GM19043 (cell line): ENCODE data around the gene FEZF1.

Source experiments
- ATAC-seq: cut with Tn5 transposase; IDR thresholded peaks from one replicate; pipeline ENCODE4 v1.9.1; 2021; ENCODE audit warnings: low read depth; ENCODE audit not compliant: unreplicated experiment

The FEZF1 gene

DNA sequence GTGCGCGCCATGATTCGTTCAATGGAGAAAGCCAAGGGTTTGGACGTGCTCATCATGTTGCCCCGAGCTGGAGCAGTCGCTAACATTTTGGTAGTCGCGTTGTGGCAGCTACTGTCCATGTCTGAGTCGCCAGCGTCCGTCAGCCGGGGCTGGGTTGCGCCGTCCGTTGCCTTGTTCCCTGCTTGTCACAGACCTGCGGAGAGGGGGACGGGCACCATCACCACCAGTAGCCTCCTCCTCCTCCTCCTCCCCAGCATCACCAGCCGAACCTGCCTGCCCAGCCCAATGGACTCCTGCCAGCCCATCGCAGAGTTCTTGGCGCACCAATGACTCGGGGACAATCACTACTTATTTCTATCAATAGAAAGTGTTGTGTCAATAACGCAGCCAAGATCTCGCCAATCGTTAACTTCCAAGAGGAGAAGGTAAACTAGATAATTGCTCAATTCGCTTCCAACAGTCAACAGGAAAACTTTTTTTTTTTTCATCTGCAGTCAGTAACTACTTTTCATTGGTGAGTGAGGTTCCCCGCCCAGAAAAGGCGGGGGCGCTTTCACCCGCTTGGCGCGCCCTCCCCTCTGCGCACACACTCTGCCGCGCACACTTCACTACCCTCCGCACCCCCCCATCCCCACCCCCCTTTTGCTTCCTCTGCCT is at the start of gene FEZF1:
Gene FEZF1 (minus strand): TSS at position 432 of the 657 bp plus-strand sequence. CDS start 313 bp downstream, at position 119.
- ATAC-seq, result no peak

DNA sequence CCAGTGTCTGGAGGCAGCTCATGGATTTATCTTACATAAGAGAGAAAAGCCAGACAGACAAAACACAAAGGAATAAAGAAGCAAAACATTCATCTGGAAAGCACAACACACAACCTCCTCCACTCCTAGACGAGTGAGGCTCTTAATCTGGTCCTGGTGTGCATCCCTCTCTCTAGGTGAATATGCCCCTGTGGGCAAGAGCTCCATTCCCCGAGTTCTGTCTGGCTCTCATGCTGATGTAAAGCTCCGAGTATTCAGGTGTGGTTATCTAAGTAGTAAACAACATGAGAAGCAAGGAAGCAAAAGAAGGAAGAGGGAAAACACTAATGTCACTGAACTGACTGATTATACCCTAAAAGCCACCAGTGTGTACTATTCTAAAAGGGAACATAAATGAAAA is 47.9 kb upstream of the FEZF1 start:
- no peak for ATAC-seq

DNA sequence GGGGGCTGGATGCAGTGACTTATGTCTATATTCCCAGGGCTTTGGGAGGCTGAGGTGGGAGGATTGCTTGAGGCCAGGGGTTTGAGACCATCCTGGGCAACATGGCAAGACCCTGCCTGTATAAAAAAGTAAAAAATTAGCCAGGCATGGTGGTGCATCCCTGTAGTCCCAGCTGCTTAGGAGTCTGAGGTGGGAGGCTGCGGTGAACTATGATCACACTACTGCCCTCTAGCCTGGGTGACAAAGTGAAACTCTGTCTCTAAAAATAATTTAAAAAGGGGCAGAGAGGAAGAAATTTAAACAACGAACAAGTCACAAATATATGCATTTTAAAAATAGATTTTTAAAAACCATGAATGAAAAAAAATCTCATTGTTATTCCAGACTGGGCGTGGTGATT is 46.2 kb upstream of the FEZF1 start:
- no peak for ATAC-seq

DNA sequence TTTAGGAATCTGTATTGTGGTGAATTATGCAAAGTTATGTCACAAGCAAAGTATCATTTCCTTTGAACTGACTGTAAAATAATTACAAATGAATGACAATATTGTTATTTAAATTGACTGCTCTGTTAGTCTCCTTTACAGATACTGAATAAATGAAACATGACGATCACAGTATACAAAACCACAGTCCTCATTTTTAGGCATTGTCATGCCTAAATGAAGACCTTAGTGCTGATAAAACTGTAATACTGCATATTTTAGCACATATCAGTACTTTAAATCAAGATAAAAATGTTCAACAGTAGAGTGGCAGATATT is 39.7 kb upstream of the FEZF1 start:
- no peak for ATAC-seq

DNA sequence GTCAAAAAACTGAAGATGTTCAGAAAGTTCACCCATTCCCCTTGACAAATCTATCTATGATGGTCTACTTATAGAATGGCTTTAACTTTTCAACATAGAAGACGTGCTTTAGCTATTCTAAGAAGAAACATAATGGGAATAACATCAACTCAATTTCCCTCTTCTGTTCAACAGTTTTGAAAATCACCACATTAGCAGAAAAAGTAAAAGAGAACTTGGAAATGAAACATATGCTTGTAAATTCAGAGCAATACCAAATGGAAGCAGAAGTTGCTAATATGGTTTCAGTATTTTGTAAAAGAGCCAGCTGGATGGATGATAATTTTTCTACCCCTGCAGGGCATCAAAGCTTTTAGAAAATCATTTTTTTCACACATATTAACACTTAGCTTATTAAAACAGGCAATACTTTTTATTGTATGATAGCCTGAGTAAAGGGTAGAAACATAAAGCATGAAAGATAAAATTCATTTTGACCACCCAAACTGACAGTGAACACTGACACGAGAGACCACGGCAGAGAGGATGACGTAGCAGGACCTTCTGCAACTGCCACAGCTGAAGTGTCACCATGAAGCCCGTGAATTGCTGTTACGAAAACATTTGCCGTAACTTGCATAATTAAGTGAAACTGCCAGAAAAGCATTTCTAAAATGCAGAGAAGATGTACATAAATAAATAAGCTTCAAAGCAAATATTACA is 39.2 kb upstream of the FEZF1 start:
- no peak for ATAC-seq

DNA sequence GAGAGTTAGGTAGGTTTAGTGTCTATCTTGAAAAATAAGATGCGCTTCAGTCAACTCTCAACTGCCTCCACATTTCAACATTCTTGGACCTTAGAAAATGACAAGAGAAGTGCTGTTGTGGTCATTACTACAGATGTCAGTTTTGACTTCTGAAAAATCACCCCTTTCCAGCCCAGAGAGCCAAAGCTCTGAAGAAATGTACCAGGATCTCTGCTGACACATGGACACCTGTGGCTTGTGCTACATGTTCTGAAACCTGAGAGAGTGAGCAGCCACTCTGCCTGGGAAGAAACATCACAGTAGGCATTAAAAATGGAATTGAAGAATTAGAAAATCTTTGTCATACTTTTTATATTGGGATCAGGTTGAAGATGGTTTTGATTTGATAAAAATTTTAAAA is 35.9 kb upstream of the FEZF1 start:
- no peak for ATAC-seq

DNA sequence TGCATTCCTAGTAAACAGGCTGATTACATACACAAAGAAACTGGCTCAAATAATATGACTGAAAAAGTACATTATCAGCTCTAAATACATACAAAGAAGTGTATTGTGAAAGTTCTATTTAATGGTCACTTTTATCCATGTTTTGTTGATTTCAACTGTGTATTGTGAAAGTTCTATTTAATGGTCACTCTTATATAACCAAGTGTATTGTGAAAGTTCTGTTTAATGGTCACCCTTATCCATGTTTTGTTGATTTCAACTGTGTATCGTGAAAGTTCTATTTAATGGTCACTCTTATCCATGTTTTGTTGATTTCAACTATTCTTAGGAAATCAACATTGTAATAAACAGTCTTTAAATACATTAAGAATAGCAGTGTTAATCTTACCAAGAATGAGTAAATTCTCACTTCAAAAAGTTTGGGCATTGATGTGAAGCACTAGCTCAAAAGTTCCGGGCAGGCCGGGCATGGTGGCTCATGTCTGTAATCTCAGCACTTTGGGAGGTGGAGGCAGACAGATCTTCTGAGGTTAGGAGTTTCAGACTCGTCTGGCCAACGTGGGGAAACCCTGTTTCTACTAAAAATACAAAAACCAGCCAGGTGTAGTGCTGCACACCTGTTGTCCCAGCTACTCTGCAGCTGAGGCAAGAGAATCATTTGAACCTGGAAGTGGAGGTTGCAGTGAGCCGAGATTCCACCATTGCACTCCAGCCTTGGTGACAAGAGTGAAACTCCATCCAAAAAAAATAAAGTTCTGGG is 34.8 kb upstream of the FEZF1 start:
- no peak for ATAC-seq

DNA sequence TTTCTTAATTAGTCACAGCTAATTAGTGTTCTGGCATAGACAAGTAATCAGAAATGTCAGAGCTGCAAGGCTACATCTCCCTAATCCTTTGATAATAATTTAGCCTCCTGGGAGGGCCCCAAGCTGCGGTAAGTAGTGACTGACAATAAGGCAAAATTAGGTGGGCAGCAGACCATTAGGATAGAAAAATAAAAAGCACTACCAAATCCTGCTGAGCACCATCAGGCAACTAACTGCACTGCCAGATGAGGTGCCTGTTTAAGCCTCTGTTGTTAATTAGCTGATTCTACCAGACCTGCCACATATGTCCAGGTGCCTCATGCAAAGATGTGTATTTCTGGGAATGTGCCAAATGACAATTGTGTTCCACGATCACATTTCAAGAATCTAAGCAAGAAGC is 32.5 kb upstream of the FEZF1 start:
- no peak for ATAC-seq

DNA sequence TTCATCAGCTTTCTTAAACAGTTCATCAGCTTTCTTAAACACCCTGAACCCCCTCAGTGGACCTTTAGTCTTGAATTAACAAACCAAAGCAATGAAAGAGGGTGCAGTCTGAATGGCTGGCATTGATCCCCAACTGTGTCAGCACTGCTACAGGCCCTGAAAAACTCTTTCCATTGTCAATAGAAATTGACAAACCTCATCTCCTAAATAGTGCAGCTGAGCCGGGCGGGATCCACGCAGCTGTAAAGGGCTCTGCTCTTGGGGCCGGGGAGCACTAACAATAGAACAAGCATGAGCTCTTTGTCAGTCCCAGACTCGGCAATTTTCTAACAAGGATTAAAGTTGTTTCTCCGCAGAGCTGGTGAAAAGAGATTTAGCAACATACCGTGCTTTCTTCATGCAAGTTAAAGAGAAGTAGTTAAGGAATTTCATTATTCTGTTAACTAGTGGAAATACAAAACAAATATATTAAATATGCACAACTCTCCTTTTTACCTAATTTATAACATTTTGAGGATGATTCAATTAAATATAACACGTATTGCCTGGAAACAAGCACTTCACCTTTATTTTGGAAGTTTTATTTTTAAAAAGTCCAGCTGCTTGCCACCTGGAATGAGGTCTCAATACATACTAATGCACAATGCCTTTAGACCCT is 24.7 kb upstream of the FEZF1 start:
- ATAC-seq, result no peak

DNA sequence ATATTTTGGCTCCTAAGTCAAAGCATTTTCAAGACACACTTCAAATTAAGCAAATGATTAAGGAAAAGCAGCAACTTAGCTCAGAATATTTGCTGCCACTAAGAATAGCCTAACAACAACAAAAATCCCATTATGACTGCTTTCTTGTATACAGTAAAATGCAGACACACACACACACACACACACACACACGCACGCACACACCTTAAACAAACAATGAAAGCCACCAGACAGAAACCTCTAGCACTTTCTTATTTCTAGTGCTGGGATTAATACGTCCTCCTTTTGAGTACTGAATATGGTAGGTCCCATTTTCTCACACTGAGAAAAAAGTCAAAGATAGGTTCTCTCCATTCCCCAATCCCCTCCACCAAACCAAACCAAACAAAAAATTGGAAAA is 23.4 kb upstream of the FEZF1 start:
- ATAC-seq, result no peak

DNA sequence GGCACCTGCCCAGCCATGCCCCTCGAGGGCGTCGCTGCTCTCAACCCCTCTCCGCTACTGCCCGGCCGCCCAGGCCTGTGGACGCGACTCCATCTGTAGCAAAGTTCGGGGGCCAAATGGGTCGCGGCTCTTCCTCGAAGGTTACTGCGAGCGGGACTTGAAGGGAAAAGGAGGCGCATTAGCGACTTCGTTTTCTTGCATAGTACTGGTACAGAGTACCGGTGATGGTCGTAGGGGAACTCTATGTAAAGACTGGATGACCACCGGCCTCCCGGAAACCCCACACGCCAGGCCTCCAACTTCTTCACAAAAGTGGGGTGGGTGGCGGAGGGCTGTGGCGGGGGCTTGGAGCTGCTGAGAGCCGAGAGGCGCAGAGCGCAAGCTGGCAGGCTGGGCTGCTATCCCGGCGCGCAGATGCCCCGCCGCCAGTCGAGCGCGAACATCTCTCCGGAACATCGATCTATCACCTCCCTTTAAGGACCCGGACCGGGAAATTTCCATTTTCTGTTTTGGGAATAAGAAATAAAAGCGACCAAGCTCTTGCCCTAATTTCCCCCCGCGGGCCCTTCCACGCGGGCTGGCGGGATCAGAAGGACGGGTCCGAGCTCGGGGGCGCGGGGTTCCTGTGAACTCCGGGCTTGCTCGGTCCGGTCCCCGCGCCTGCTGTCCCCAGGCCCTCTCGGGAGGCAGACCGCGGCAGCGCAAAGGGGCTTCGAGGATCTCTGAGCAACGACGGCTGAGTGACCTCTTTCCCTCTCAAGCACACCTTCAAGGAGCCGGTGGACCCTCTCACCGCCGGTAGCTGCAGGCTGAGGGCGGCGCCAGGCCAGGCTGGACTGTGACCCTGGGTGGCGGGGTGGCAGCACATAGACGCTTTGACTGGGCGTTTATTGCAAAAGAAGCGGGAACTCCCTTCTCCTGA is 12.2 kb upstream of the FEZF1 start:
- ATAC-seq, result no peak

DNA sequence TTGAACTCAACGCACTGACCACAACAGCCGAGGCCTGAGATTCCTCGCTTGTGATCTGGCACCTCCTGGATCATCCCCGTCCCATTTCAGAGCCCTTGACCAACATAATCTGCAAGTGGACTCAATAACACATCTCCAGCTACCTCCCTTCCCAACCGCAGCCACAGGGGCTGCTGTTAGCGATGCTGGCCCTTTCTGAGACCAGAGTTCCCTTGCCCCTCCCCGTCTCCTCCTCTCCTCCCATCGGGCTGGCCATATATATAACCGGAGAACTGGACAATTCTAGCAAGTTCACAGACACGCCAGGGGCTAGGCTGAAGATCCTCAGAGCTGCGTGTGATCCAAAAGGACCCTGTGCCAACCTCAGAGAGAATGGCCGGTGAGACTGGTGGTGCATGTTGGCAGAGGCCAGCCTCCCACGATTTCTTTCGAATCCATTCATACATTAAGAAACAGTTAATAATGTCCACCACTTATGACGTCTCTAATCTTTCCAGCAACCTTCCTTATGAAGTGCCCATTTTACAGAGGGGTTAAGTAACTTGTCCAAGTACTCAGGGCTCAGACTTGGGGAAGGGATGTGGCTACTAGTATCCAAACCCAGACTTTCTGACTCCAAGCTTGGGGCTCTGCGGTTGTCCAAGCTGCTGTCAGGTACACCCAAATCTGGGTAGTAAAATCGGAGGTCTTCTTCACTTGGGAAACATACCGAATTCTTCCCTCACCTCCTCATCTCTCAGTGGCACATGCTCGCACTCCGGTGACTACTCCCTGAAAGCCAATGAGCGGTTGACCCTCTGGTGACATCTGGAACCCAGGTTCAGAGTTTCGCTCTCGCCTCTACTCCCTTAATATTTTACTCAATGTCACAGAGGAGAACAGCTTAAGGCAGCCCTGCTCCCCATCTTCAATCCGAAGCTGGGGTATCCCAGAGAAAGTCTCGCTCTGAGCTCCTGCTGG is 11.2 kb upstream of the FEZF1 start:
- ATAC-seq, result no peak

DNA sequence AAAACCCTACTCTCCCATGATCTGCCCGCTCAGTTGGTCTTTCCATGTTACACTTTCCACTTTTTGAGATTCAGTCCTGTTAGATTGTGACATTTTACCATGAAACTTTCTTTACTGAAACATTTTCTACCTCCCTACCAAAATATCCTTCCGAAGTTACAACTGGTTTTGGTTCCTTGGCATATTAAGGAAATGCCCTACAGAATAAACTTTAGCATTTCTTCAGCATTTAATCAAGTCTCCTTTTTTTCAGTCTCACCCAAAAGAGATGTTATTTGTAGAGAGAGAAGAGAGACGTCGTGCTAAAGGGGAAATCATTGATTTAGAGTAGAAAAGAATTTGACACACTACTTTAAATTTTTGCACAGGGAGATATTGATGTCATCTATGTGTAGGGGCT is 9.7 kb upstream of the FEZF1 start:
- no peak for ATAC-seq

DNA sequence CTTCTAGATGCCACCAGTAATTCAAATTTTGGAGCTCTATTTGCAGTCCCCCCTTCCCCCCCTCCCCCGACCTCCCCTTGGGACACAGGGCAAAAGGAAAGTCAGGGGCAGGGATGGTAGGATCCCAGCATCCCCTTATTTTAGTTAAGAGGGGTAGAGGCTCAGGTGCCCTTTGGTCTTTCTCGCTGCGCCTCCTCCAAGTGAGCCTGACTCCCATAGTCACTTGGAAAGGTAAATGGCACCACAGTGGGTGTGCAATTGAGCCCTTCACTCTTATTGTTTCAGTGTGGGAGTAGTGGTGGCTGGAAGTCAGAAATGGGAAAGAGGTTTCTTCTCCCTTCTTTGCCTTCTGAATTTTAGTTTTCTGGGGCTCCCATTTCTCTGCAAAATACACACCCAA is 8.2 kb upstream of the FEZF1 start:
- no peak for ATAC-seq

DNA sequence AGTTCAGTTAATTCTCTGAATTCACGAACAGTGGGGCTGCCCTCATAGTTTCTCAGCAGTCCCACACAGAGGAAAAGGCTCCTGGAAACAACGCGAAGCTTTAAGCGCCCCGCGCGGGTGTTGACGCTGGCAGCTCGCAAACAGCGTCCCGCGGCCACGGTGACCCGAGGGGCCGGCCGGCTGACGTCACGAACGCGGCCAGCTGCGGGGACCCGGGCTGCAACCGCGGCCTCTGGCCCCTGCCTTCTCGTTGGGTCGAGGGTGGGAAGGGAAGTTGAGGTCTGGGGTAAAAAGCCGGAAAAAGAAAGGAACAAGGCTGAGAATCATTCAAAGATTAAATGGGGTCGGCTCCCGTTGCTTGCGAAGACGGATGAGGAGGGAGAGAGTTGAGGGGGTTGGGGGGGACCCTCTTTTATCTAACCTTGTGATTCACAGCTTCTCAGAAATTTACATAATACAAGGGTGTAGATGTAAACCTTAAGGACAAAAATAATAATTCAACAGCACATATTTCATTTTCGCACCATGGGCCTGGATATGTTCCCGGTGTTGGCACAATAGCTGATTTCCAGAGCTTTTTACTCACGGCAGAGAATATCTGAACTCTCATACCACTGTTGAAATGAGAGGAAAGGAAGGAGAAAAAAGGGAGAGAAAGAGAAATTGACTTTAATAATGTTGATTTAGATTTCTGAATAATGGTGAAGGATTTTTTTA is 7.3 kb upstream of the FEZF1 start:
- no peak for ATAC-seq

DNA sequence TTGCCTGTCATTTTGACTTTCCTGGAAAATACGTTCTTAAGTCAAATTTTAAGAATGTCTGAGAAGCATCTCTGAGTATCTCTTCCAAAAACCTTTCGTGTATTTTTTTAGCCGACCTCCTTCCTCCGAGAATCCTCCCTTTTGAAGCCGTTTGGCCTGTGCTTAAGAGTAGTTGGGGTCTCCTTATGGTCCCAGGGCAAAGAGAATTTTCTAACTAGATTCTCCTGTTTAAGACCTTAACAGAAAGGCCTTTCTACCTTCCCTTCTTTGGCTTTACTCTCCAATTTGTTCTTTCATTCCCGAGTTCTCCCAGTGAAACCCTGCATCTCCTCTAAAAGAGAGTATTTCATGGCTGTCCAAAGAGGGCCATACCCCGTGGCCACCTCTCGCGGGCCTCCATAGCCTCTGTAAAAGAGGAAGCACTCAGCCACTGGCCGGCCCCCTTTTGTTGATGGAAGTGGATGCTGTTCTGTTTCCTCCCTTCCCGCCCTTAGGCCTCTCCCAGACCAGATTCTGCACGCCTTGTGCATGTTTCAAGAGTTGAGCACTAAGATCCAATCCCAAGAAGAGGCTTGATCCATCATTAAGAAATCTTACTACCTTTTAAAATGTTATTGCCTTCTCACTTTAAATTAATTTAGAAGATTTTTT is 6.6 kb upstream of the FEZF1 start:
- no peak for ATAC-seq

DNA sequence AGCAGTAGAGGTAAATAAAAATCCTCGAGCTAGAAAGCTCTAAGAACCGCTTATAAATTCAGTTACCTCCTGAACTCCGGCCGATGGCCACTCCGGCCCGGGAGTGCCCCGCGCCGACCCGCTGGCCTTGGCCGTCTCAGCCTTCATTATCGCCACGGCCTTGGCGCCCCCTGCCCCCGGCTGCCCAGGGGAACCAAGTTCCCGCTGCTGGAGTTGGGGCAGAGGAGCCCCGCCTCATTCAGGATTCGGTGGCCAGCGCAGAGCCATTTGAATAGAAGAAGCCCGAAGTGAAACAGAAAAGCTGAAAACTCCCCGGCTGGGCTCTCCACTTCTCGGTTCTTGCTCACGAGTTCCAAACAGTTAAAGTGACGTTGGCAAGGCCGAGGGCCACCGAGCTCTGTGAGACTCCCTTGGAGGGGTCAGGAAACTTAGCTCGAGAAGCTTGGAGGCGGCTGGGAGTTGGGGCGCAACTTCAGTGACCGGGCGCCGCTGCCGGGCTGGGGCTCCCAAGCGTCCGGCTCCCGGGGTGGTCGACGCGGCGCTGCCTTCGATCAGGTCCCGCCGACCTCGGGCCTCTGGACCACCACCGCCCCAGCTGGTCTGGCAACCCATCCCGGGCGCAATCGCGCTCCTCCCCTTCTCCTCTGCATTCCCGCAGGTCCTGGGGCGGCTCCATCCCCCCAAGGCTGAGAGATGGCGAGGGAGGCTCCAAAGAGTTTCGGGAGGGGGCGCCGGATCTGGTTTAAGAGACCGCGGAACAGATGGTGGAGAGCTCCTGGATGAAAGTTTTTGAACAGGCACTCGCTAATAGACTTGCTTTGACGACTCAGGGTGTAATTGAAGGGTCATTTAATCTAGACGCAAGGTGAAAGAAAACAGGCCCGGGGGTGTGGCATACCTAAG is 5.8 kb upstream of the FEZF1 start:
- ATAC-seq, result no peak
